H9 (cell line): Measurements from ENCODE around the gene USP7. TPM values are rescaled to one million over a fixed set of nuclear protein-coding genes. Genes with fewer than 3 reads are reported as not detected.

Source experiments
- DNase-seq: peaks from one replicate; pipeline ENCODE4 v3.0.0-alpha.2; 2017
- H2AFZ ChIP-seq: one replicate; pipeline ENCODE4 v1.6.1; 2013; ENCODE audit warnings: mild to moderate bottlenecking, low read length, control low read depth, moderate library complexity
- H2AK5ac ChIP-seq: 2 replicates; pipeline ENCODE4 v1.6.1; 2013; ENCODE audit warnings: low read length, control low read depth, mixed read lengths; ENCODE audit not compliant: insufficient read length
- H2BK120ac ChIP-seq: one replicate; pipeline ENCODE4 v1.6.1; 2013; ENCODE audit warnings: low read depth, mild to moderate bottlenecking, low read length, control low read depth, inconsistent platforms; ENCODE audit not compliant: poor library complexity, severe bottlenecking
- H2BK12ac ChIP-seq: 2 replicates; pipeline ENCODE4 v1.6.1; 2013; ENCODE audit warnings: low read length, control low read depth, mixed read lengths, low read depth; ENCODE audit not compliant: insufficient read length
- H2BK15ac ChIP-seq: 2 replicates; pipeline ENCODE4 v1.6.1; 2013; ENCODE audit warnings: low read depth, low read length, control low read depth
- H2BK20ac ChIP-seq: one replicate; pipeline ENCODE4 v1.6.1; 2013; ENCODE audit warnings: low read depth, mild to moderate bottlenecking, low read length, control low read depth, inconsistent platforms; ENCODE audit not compliant: poor library complexity, severe bottlenecking
- H2BK5ac ChIP-seq: 2 replicates; pipeline ENCODE4 v1.6.1; 2013; ENCODE audit warnings: low read length, control low read depth, mixed read lengths; ENCODE audit not compliant: insufficient read length
- H3K14ac ChIP-seq: 2 replicates; pipeline ENCODE4 v1.6.1; 2013; ENCODE audit warnings: low read length, control low read depth; ENCODE audit not compliant: insufficient read depth
- H3K18ac ChIP-seq: 2 replicates; pipeline ENCODE4 v1.6.1; 2013; ENCODE audit warnings: low read depth, mild to moderate bottlenecking, mixed read lengths, low read length, control low read depth; ENCODE audit not compliant: insufficient read length
- H3K23ac ChIP-seq: 2 replicates; pipeline ENCODE4 v1.6.1; 2013; ENCODE audit warnings: low read length, control low read depth, mixed read lengths, low read depth; ENCODE audit not compliant: insufficient read length
- H3K23me2 ChIP-seq: 2 replicates; pipeline ENCODE4 v1.6.1; 2013; ENCODE audit warnings: low read depth, mild to moderate bottlenecking, mixed read lengths, low read length, control low read depth; ENCODE audit not compliant: insufficient read length, poor library complexity, severe bottlenecking
- H3K27ac ChIP-seq: 2 replicates; pipeline ENCODE4 v1.5.1; 2013; ENCODE audit warnings: low read length, control low read depth, mixed read lengths, low read depth; ENCODE audit not compliant: insufficient read length
- H3K27me3 ChIP-seq: 2 replicates; pipeline ENCODE4 v1.6.1; 2013; ENCODE audit warnings: low read length, control low read depth, inconsistent platforms; ENCODE audit not compliant: insufficient read depth
- H3K4ac ChIP-seq: 2 replicates; pipeline ENCODE4 v1.6.1; 2013; ENCODE audit warnings: low read depth, mild to moderate bottlenecking, control low read depth, inconsistent platforms, low read length, moderate library complexity
- H3K4me1 ChIP-seq: 2 replicates; pipeline ENCODE4 v1.6.1; 2013; ENCODE audit warnings: low read length, control low read depth, inconsistent platforms; ENCODE audit not compliant: insufficient read depth
- H3K4me2 ChIP-seq: 2 replicates; pipeline ENCODE4 v1.6.1; 2013; ENCODE audit warnings: low read length, control low read depth, mixed read lengths; ENCODE audit not compliant: insufficient read length, insufficient read depth
- H3K56ac ChIP-seq: 2 replicates; pipeline ENCODE4 v1.6.1; 2013; ENCODE audit warnings: low read depth, mild to moderate bottlenecking, mixed read lengths, low read length, control low read depth; ENCODE audit not compliant: insufficient read length
- H3K79me1 ChIP-seq: 2 replicates; pipeline ENCODE4 v1.6.1; 2013; ENCODE audit warnings: low read depth, mild to moderate bottlenecking, moderate library complexity, low read length, control low read depth, inconsistent platforms; ENCODE audit not compliant: insufficient read depth, poor library complexity, severe bottlenecking
- H3K79me2 ChIP-seq: 2 replicates; pipeline ENCODE4 v1.6.1; 2013; ENCODE audit warnings: low read length, control low read depth, inconsistent platforms; ENCODE audit not compliant: insufficient read depth
- H3K9ac ChIP-seq: 2 replicates; pipeline ENCODE4 v1.6.1; 2013; ENCODE audit warnings: low read length, control low read depth, mixed read lengths; ENCODE audit not compliant: insufficient read length; ENCODE audit errors: extremely low read depth
- H3K9me3 ChIP-seq: one replicate; pipeline ENCODE4 v1.6.1; 2013; ENCODE audit warnings: low read depth, low read length, inconsistent platforms; ENCODE audit not compliant: control insufficient read depth
- H3T11ph ChIP-seq: one replicate; pipeline ENCODE4 v1.6.1; 2013; ENCODE audit warnings: mild to moderate bottlenecking, low read length, control low read depth, inconsistent platforms
- H4K20me1 ChIP-seq: one replicate; pipeline ENCODE4 v1.6.1; 2013; ENCODE audit not compliant: control insufficient read depth, insufficient read length, insufficient read depth
- H4K5ac ChIP-seq: 2 replicates; pipeline ENCODE4 v1.6.1; 2013; ENCODE audit warnings: low read depth, mild to moderate bottlenecking, mixed read lengths, low read length, control low read depth; ENCODE audit not compliant: insufficient read length
- H4K8ac ChIP-seq: replicated peaks from 2 replicates; pipeline ENCODE4 v1.6.1; 2013; ENCODE audit warnings: low read length, control low read depth, mixed read lengths, low read depth; ENCODE audit not compliant: insufficient read length
- H4K91ac ChIP-seq: 2 replicates; pipeline ENCODE4 v1.6.1; 2013; ENCODE audit warnings: low read depth, mild to moderate bottlenecking, moderate library complexity, mixed read lengths, low read length, control low read depth; ENCODE audit not compliant: insufficient read length
- H3K27ac Mint-ChIP-seq, 3 experiments: 2 replicates in 2 of 3; 3 replicates in 1 of 3; pipeline ENCODE4 v1.8.0; 2020 to 2021; ENCODE audit warnings: mixed read lengths in 3 of 3, mild to moderate bottlenecking in 1 of 3, moderate library complexity in 1 of 3
- H3K27me3 Mint-ChIP-seq: 2 replicates; pipeline ENCODE4 v1.8.0; 2021; ENCODE audit warnings: low read depth, mild to moderate bottlenecking, moderate library complexity, mixed read lengths
- H3K36me3 Mint-ChIP-seq, 3 experiments: 2 replicates in 2 of 3; 3 replicates in 1 of 3; pipeline ENCODE4 v1.8.0; 2020 to 2021; ENCODE audit warnings: low read depth in 3 of 3, mixed read lengths in 3 of 3; ENCODE audit not compliant: insufficient read depth in 1 of 3
- H3K4me1 Mint-ChIP-seq, 2 experiments: 2 replicates each; pipeline ENCODE4 v1.8.0; 2020; ENCODE audit warnings: mixed read lengths in 2 of 2
- H3K4me3 Mint-ChIP-seq, 2 experiments: 2 replicates in 1 of 2; 3 replicates in 1 of 2; pipeline ENCODE4 v1.8.0; 2020 to 2021; ENCODE audit warnings: mild to moderate bottlenecking in 2 of 2, mixed read lengths in 2 of 2, moderate library complexity in 1 of 2
- H3K9me3 Mint-ChIP-seq, 2 experiments: 2 replicates in 1 of 2; 3 replicates in 1 of 2; pipeline ENCODE4 v1.8.0; 2020; ENCODE audit warnings: mild to moderate bottlenecking in 2 of 2, mixed read lengths in 2 of 2, moderate library complexity in 1 of 2
- CTCF ChIP-seq: fragments of 200-600 bp; sonication (generic); conservative IDR thresholded peaks from 3 replicates; pipeline ENCODE4 v1.8.0; 2021; ENCODE audit warnings: antibody characterized with exemption, mild to moderate bottlenecking
- WGBS: extraction: QIAGEN DNeasy Blood & Tissue Kit; methylation state at CpG from one replicate; pipeline ENCODE4 v1.1.7; 2013; ENCODE audit warnings: missing lambda C conversion rate, low lambda C conversion rate, mixed read lengths; ENCODE audit not compliant: insufficient read length; ENCODE audit errors: extremely low coverage; 5-methylcytosine and 5-hydroxymethylcytosine counted together
- total RNA-seq: library from RNA; stranded (reverse); gene quantifications from 2 replicates; pipeline ENCODE4 v1.2.1, GENCODE V29; 2021

USP7 gene
- total RNA-seq, 1 experiment from 2014 or later: 192 TPM

DNA sequence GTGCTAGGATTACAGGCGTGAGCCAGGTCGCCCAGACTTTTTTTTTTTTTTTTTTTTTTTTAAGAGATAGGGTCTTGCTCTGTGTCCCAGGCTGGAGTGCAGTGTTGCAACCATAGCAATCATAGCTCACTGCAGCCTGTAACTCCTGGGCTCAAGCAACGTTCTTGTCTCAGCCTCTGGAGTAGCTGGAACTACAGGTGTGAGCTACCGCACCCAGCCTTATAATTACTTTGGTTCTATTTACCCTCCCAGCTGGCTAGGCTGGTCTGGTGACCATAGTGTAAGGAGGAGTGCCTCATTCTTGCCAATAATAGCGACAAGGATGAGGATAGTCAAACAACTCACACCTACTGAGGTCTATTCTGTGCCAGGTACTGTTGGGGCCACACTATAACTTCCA lies 39.6 kb upstream of the USP7 start:
- Histone ChIP-seq H3K4me2 (no peak overlapping the region), H3K79me2 (no peaks in the 10 kb centered on the region), H3K23ac (no peak overlapping the region), H3K23me2 (no peaks in the 10 kb centered on the region), H3T11ph (no peak overlapping the region), H3K27ac (no peak overlapping the region), H2AFZ (no peak overlapping the region), H2BK15ac (no peak overlapping the region), H3K56ac (no peak overlapping the region), H4K5ac (no peak overlapping the region), H2BK20ac (no peak overlapping the region), H4K8ac (no peak overlapping the region), H3K18ac (no peak overlapping the region), H2BK120ac (no peak overlapping the region), H3K79me1 (no peaks in the 10 kb centered on the region), H3K4ac (no peak overlapping the region), H2BK12ac (no peak overlapping the region), H4K91ac (no peak overlapping the region), H4K20me1 (no peaks in the 10 kb centered on the region), H3K14ac (no peak overlapping the region), H3K27me3 (no peaks in the 10 kb centered on the region), H2BK5ac (no peak overlapping the region), H3K4me1 (no peaks in the 10 kb centered on the region), H2AK5ac (no peak overlapping the region), H3K9me3 (no peaks in the 10 kb centered on the region), H3K9ac (no peak overlapping the region)
- H3K27ac Mint-ChIP-seq: no peak overlapping the region
- peaks cover 10% of the 10 kb centered on the region for H3K27me3 Mint-ChIP-seq
- no peaks in the 10 kb centered on the region for H3K36me3 Mint-ChIP-seq
- no peak overlapping the region for H3K4me3 Mint-ChIP-seq
- H3K9me3 Mint-ChIP-seq: no peaks in the 10 kb centered on the region
- H3K4me1 Mint-ChIP-seq: peaks cover under 1 to 1% of the 10 kb centered on the region in 2 experiments; a peak in 2 of 4 replicates
- no CpG with 5 or more reads among the region's 5 CpGs for WGBS
- no peak for DNase-seq
- no peak for TF ChIP-seq CTCF
